ENCODE measurements around the gene RPL19.
"Not testable (repeated sequence)": the region's sequence is repeated elsewhere in the genome, so short reads cannot be mapped to it uniquely, and the experiment has no call there.

DNA sequence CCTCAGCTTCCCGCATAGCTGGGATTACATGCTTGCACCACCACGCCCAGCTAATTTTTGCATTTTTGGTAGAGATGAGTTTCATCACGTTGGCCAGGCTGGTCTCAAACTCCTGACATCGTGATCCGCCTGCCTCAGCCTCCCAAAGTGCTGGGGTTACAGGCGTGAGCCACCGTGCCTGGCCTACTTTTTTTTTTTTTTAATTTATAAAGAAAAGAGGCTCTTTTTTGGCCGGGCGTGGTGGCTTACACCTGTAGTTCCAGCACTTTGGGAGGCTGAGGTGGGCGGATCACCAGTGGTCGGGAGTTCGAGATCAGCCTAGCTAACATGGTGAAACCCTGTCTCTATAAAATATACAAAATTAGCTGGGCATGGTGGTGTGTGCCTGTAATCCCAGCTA, 50.0 kb downstream of the RPL19 start:
- TF ChIP-seq, protein P1, sequence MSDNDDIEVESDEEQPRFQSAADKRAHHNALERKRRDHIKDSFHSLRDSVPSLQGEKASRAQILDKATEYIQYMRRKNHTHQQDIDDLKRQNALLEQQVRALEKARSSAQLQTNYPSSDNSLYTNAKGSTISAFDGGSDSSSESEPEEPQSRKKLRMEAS (IDR thresholded peaks at IDR 0.05): not testable (repeated sequence)
- TF ChIP-seq CTCF (IDR thresholded peaks at IDR 0.05; ENCODE audit: low read depth, low read length, missing input control); JUND (IDR thresholded peaks at IDR 0.05); GABPA (IDR thresholded peaks at IDR 0.05 in 1 of 2, conservative IDR thresholded peaks at IDR 0.05 in 1 of 2); EGR1 (IDR thresholded peaks at IDR 0.05; ENCODE audit: low read depth in 2 of 2); RAD21 (IDR thresholded peaks at IDR 0.05); FOXA1 (IDR thresholded peaks at IDR 0.05); NR2F2 (IDR thresholded peaks at IDR 0.05); ZBTB33 (IDR thresholded peaks at IDR 0.05); YY1 (IDR thresholded peaks at IDR 0.05); RXRA (IDR thresholded peaks at IDR 0.05); TAF1 (conservative IDR thresholded peaks at IDR 0.05); HNF4A (conservative IDR thresholded peaks at IDR 0.05): not testable (repeated sequence)
- TF ChIP-seq, protein P2, sequence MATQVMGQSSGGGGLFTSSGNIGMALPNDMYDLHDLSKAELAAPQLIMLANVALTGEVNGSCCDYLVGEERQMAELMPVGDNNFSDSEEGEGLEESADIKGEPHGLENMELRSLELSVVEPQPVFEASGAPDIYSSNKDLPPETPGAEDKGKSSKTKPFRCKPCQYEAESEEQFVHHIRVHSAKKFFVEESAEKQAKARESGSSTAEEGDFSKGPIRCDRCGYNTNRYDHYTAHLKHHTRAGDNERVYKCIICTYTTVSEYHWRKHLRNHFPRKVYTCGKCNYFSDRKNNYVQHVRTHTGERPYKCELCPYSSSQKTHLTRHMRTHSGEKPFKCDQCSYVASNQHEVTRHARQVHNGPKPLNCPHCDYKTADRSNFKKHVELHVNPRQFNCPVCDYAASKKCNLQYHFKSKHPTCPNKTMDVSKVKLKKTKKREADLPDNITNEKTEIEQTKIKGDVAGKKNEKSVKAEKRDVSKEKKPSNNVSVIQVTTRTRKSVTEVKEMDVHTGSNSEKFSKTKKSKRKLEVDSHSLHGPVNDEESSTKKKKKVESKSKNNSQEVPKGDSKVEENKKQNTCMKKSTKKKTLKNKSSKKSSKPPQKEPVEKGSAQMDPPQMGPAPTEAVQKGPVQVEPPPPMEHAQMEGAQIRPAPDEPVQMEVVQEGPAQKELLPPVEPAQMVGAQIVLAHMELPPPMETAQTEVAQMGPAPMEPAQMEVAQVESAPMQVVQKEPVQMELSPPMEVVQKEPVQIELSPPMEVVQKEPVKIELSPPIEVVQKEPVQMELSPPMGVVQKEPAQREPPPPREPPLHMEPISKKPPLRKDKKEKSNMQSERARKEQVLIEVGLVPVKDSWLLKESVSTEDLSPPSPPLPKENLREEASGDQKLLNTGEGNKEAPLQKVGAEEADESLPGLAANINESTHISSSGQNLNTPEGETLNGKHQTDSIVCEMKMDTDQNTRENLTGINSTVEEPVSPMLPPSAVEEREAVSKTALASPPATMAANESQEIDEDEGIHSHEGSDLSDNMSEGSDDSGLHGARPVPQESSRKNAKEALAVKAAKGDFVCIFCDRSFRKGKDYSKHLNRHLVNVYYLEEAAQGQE (IDR thresholded peaks at IDR 0.05): not testable (repeated sequence)

Data from liver (tissue), 3 donors.